HEK293 (cell line): ENCODE data around the gene FKBP8.

ENCODE experiments used
- CTCF ChIA-PET: fragments of 350-600 bp; formaldehyde crosslinking; extraction: SDS; loops from one replicate; lab custom pipeline; 2021; ENCODE audit warnings: antibody characterized with exemption; lab: Yijun Ruan, JAX
- POLR2A ChIA-PET: fragments of 300-600 bp; formaldehyde crosslinking; extraction: SDS; loops from one replicate; lab custom pipeline; 2020; ENCODE audit warnings: antibody characterized with exemption, inconsistent platforms; lab: Yijun Ruan, JAX
- H3K27ac ChIP-seq: fragments of 200-500 bp; sonication (Bioruptor generic); 2 replicates; pipeline ENCODE4 v1.5.1; 2014; ENCODE audit warnings: low read depth, low read length, control low read depth, inconsistent platforms; ENCODE audit errors: extremely low read depth
- H3K36me3 ChIP-seq, 2 experiments: fragments of 200-500 bp in 1 of 2; sonication (Bioruptor generic) in 1 of 2; 1 replicate in 1 of 2; 2 replicates in 1 of 2; pipeline ENCODE4 v1.5.1; 2014 to 2017; ENCODE audit warnings: inconsistent platforms in 2 of 2, low read length in 2 of 2; ENCODE audit not compliant: control insufficient read depth in 2 of 2, insufficient read depth in 1 of 2
- H3K4me1 ChIP-seq: fragments of 200-500 bp; sonication (Bioruptor generic); 2 replicates; pipeline ENCODE4 v1.5.1; 2014; ENCODE audit warnings: mild to moderate bottlenecking, low read length, inconsistent platforms; ENCODE audit not compliant: control insufficient read depth, insufficient read depth
- H3K4me3 ChIP-seq: 2 replicates; pipeline ENCODE4 v1.5.1; 2011; ENCODE audit warnings: low read depth, mild to moderate bottlenecking, control low read depth, low read length, moderate library complexity
- H3K9me3 ChIP-seq: fragments of 200-500 bp; sonication (Bioruptor generic); 2 replicates; pipeline ENCODE4 v1.5.1; 2014; ENCODE audit warnings: low read depth, low read length, inconsistent platforms; ENCODE audit not compliant: control insufficient read depth, insufficient read depth
- BCL11B ChIP-seq: fragments of 450-650 bp; formaldehyde crosslinking; IDR thresholded peaks from 2 replicates; pipeline ENCODE4 v1.5.1; 2016; ENCODE audit warnings: low read depth, missing biosample characterization, missing genetic modification characterization
- HOXA7 ChIP-seq: sonication (generic); formaldehyde crosslinking; IDR thresholded peaks from 2 replicates; pipeline ENCODE4 v1.8.1; 2022; ENCODE audit warnings: missing genetic modification reagents, borderline replicate concordance
- HOXD13 ChIP-seq: sonication (generic); formaldehyde crosslinking; IDR thresholded peaks from 2 replicates; pipeline ENCODE4 v1.8.0; 2022; ENCODE audit warnings: missing genetic modification reagents, borderline replicate concordance
- IKZF3 ChIP-seq: fragments of 450-650 bp; IDR thresholded peaks from 2 replicates; pipeline ENCODE4 v1.5.0; 2018; ENCODE audit warnings: missing biosample characterization, mild to moderate bottlenecking, missing genetic modification characterization, moderate library complexity
- INSM2 ChIP-seq: fragments of 450-650 bp; formaldehyde crosslinking; IDR thresholded peaks from 2 replicates; pipeline ENCODE4 v1.5.1; 2016; ENCODE audit warnings: missing biosample characterization, missing genetic modification characterization
- KLF8 ChIP-seq: fragments of 450-650 bp; formaldehyde crosslinking; IDR thresholded peaks from 2 replicates; pipeline ENCODE4 v1.5.1; 2016; ENCODE audit warnings: missing biosample characterization, missing genetic modification characterization
- MYNN ChIP-seq: fragments of 450-650 bp; formaldehyde crosslinking; IDR thresholded peaks from 2 replicates; pipeline ENCODE4 v1.5.1; 2016; ENCODE audit warnings: missing biosample characterization, missing genetic modification characterization, borderline replicate concordance
- OVOL3 ChIP-seq: fragments of 450-650 bp; formaldehyde crosslinking; IDR thresholded peaks from 2 replicates; pipeline ENCODE4 v1.5.1; 2016; ENCODE audit warnings: missing biosample characterization, missing genetic modification characterization
- RBAK ChIP-seq: fragments of 450-650 bp; formaldehyde crosslinking; IDR thresholded peaks from 2 replicates; pipeline ENCODE4 v1.5.1; 2016; ENCODE audit warnings: missing biosample characterization, missing genetic modification characterization
- SCRT1 ChIP-seq: fragments of 450-650 bp; formaldehyde crosslinking; IDR thresholded peaks from 2 replicates; pipeline ENCODE4 v1.5.1; 2016; ENCODE audit warnings: missing biosample characterization, missing genetic modification characterization, borderline replicate concordance
- SCRT2 ChIP-seq: fragments of 450-650 bp; formaldehyde crosslinking; IDR thresholded peaks from 2 replicates; pipeline ENCODE4 v1.5.1; 2016; ENCODE audit warnings: missing biosample characterization, missing genetic modification characterization
- SETDB1 ChIP-seq: IDR thresholded peaks from one replicate; pipeline ENCODE4 v1.6.1; 2017; ENCODE audit warnings: mild to moderate bottlenecking, low read length, moderate library complexity, mixed read lengths; ENCODE audit not compliant: insufficient read length
- ZNF138 ChIP-seq: fragments of 450-650 bp; formaldehyde crosslinking; IDR thresholded peaks from 2 replicates; pipeline ENCODE4 v1.5.1; 2016; ENCODE audit warnings: missing biosample characterization, missing genetic modification characterization, borderline replicate concordance
- ZNF16 ChIP-seq: fragments of 450-650 bp; formaldehyde crosslinking; IDR thresholded peaks from 2 replicates; pipeline ENCODE4 v1.5.1; 2016; ENCODE audit warnings: low read depth, missing biosample characterization, missing genetic modification characterization
- ZNF214 ChIP-seq: fragments of 450-650 bp; formaldehyde crosslinking; IDR thresholded peaks from 2 replicates; pipeline ENCODE4 v1.5.1; 2017; ENCODE audit warnings: missing biosample characterization, mild to moderate bottlenecking, missing genetic modification characterization, borderline replicate concordance
- ZNF221 ChIP-seq: fragments of 450-650 bp; formaldehyde crosslinking; IDR thresholded peaks from 2 replicates; pipeline ENCODE4 v1.5.1; 2017; ENCODE audit warnings: missing biosample characterization, missing genetic modification characterization, borderline replicate concordance
- ZNF239 ChIP-seq: fragments of 450-650 bp; formaldehyde crosslinking; IDR thresholded peaks from 2 replicates; pipeline ENCODE4 v1.5.1; 2016; ENCODE audit warnings: missing biosample characterization, missing genetic modification characterization
- ZNF280D ChIP-seq: fragments of 450-650 bp; formaldehyde crosslinking; IDR thresholded peaks from 2 replicates; pipeline ENCODE4 v1.5.1; 2016; ENCODE audit warnings: missing biosample characterization, missing genetic modification characterization
- ZNF341 ChIP-seq: fragments of 450-650 bp; formaldehyde crosslinking; IDR thresholded peaks from 2 replicates; pipeline ENCODE4; 2016; ENCODE audit warnings: low read depth, missing biosample characterization, missing genetic modification characterization
- ZNF350 ChIP-seq: fragments of 450-650 bp; formaldehyde crosslinking; IDR thresholded peaks from 2 replicates; pipeline ENCODE4 v1.5.0; 2017; ENCODE audit warnings: missing biosample characterization, mild to moderate bottlenecking, missing genetic modification characterization
- ZNF366 ChIP-seq: fragments of 450-650 bp; formaldehyde crosslinking; conservative IDR thresholded peaks from 2 replicates; pipeline ENCODE4 v1.5.1; 2016; ENCODE audit warnings: missing biosample characterization, missing genetic modification characterization
- ZNF394 ChIP-seq: fragments of 450-650 bp; formaldehyde crosslinking; IDR thresholded peaks from 2 replicates; pipeline ENCODE4 v1.5.1; 2016; ENCODE audit warnings: missing biosample characterization, missing genetic modification characterization, mild to moderate bottlenecking, moderate library complexity, borderline replicate concordance
- ZNF529 ChIP-seq: fragments of 450-650 bp; formaldehyde crosslinking; IDR thresholded peaks from 2 replicates; pipeline ENCODE4 v1.5.1; 2017; ENCODE audit warnings: missing genetic modification characterization, missing biosample characterization; ENCODE audit not compliant: insufficient replicate concordance
- ZNF600 ChIP-seq: fragments of 450-650 bp; formaldehyde crosslinking; IDR thresholded peaks from 2 replicates; pipeline ENCODE4 v1.5.1; 2016; ENCODE audit warnings: missing biosample characterization, missing genetic modification characterization
- ZNF747 ChIP-seq: fragments of 450-650 bp; formaldehyde crosslinking; IDR thresholded peaks from 2 replicates; pipeline ENCODE4 v1.5.1; 2016; ENCODE audit warnings: missing biosample characterization, missing genetic modification characterization
- ZNF785 ChIP-seq: fragments of 450-650 bp; formaldehyde crosslinking; IDR thresholded peaks from 2 replicates; pipeline ENCODE4 v1.5.1; 2016; ENCODE audit warnings: missing biosample characterization, missing genetic modification characterization
- ZNF791 ChIP-seq: fragments of 450-650 bp; formaldehyde crosslinking; IDR thresholded peaks from 2 replicates; pipeline ENCODE4 v1.5.1; 2016; ENCODE audit warnings: missing biosample characterization, missing genetic modification characterization
- ZNF792 ChIP-seq: fragments of 450-650 bp; formaldehyde crosslinking; IDR thresholded peaks from 2 replicates; pipeline ENCODE4 v1.5.1; 2016; ENCODE audit warnings: missing biosample characterization, missing genetic modification characterization
- ZXDB ChIP-seq: fragments of 450-650 bp; formaldehyde crosslinking; IDR thresholded peaks from 2 replicates; pipeline ENCODE4 v1.5.1; 2016; ENCODE audit warnings: missing biosample characterization, missing genetic modification characterization
- TF ChIP-seq, protein P1 (sequence below): fragments of 450-650 bp; formaldehyde crosslinking; IDR thresholded peaks from 2 replicates; pipeline ENCODE4 v1.5.1; 2016; ENCODE audit warnings: missing biosample characterization, missing genetic modification characterization

FKBP8 gene

GRCh38 chr19:18588611-18589379 is 45.4 kb upstream of the FKBP8 start, which contains the start of gene REX1BD (continued):
- TF ChIP-seq HOXA7 (CRISPR knock-in tag) = no peak
- TF ChIP-seq OVOL3 = no peak; the same call in 1 of the 2 replicates
- no peak for TF ChIP-seq ZNF529 (tag by site-specific recombination)
- TF ChIP-seq ZNF791 (tag by site-specific recombination) = no peak
- no peak for TF ChIP-seq ZNF16 (tag by site-specific recombination)
- no peak; the same call in 1 of the 2 replicates for TF ChIP-seq ZNF792 (tag by site-specific recombination)
- no peak; the same call in 1 of the 2 replicates for TF ChIP-seq ZNF366 (tag by site-specific recombination)
- no peak; the same call in 1 of the 2 replicates for TF ChIP-seq BCL11B (tag by site-specific recombination)
- TF ChIP-seq INSM2 = peak; percentile 65
- no peak for TF ChIP-seq HOXD13 (CRISPR knock-in tag)
- TF ChIP-seq MYNN (tag by site-specific recombination) = no peak
- peak; percentile 79 for TF ChIP-seq ZXDB (tag by site-specific recombination)
- TF ChIP-seq, all 188 proteins: peak for 83

DNA sequence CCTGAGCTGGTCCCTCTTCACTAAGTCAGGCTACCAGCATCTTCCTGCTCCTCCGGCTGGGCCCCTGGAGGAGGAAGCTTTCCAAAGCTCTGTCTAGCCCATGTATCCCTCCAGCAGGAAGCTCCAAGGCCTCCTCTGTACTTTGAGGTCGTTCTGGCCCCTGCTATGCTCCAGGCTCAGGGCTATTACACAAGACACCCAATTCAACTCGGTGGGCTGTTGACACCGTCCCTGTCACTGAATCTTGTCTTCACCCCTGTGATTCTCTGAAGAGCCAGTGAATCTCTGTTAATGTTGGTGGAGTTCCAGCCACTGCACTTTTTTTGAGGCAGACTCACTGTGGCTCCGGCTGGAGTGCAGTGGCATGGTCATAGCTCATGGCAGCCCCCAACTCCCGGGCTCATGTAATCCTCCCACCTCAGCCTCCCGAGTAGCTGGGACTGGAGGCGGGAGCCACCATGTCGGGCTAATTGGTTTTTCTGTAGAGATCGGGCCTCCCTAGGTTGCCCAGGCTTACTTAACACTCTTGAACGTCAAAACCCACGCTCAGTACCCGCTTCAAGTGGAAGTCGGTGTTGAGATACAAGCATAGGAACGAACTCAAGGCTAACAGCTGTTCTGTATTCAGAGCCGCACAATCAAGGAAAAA is 44.7 kb upstream of the FKBP8 start:
- peak overlapping the region; percentile 75 for H3K4me3 ChIP-seq
- POLR2A ChIA-PET = interaction anchor here (0.6 to 5.7 kb wide), 14 partner anchors 10 to 331 kb away, joined by 3 to 60 read pairs (median 5); partner anchors contain the start of genes COPE, DDX49, ELL and FKBP8
- H3K27ac ChIP-seq = peak overlapping the region; percentile 77; the same call in 1 of the 2 replicates
- no peaks in the 10 kb centered on the region for H3K4me1 ChIP-seq
- CTCF ChIA-PET = interaction anchor here (0.6 to 2.1 kb wide), 19 partner anchors 8 to 255 kb away, joined by 3 to 15 read pairs (median 4); partner anchors contain the start of gene UBA52
- TF ChIP-seq RBAK (tag by site-specific recombination) (no peak), SCRT1 (tag by site-specific recombination) (no peak), ZNF747 (tag by site-specific recombination) (no peak), ZNF239 (no peak), KLF8 (tag by site-specific recombination) (no peak), ZNF785 (no peak), SCRT2 (tag by site-specific recombination) (no peak), ZNF221 (no peak), ZNF341 (tag by site-specific recombination) (no peak), SETDB1 (no peak), ZNF350 (no peak), ZNF394 (tag by site-specific recombination) (no peak), ZNF600 (tag by site-specific recombination) (no peak), ZNF214 (tag by site-specific recombination) (no peak), ZNF138 (tag by site-specific recombination) (no peak), ZNF280D (tag by site-specific recombination) (no peak), IKZF3 (tag by site-specific recombination) (no peak)
- TF ChIP-seq, protein P1, sequence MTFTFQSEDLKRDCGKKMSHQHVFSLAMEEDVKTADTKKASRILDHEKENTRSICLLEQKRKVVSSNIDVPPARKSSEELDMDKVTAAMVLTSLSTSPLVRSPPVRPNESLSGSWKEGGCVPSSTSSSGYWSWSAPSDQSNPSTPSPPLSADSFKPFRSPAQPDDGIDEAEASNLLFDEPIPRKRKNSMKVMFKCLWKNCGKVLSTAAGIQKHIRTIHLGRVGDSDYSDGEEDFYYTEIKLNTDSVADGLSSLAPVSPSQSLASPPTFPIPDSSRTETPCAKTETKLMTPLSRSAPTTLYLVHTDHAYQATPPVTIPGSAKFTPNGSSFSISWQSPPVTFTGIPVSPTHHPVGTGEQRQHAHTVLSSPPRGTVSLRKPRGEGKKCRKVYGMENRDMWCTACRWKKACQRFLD (tag by site-specific recombination) = no peak
- peaks cover 0 to 6% of the 10 kb centered on the region in 2 experiments; a peak in 1 of 3 replicates for H3K36me3 ChIP-seq
- no peaks in the 10 kb centered on the region for H3K9me3 ChIP-seq
